KMS-11 (cell line): Measurements from ENCODE around the gene TANGO2.
A peak's percentile ranks its signal among the peaks of the same experiment; 100 is the strongest.

ENCODE experiments used
- H2AFZ ChIP-seq: fragments of 200-600 bp; sonication (generic); 2 replicates; pipeline ENCODE4 v1.6.1; 2016; ENCODE audit warnings: antibody characterized with exemption, mixed run types, low read depth
- H3K27ac ChIP-seq: fragments of 200-600 bp; sonication (generic); 2 replicates; pipeline ENCODE4 v1.6.1; 2016; ENCODE audit warnings: mild to moderate bottlenecking, mixed run types
- H3K27me3 ChIP-seq: fragments of 200-600 bp; sonication (generic); 2 replicates; pipeline ENCODE4 v1.6.1; 2017; ENCODE audit warnings: mild to moderate bottlenecking, low read depth, mixed run types, moderate library complexity; ENCODE audit not compliant: insufficient read depth
- H3K36me3 ChIP-seq: fragments of 200-600 bp; sonication (generic); 2 replicates; pipeline ENCODE4 v1.6.1; 2017; ENCODE audit warnings: mild to moderate bottlenecking, mixed run types; ENCODE audit not compliant: insufficient read depth
- H3K4me1 ChIP-seq: fragments of 200-600 bp; sonication (generic); 2 replicates; pipeline ENCODE4 v1.6.1; 2016; ENCODE audit warnings: mild to moderate bottlenecking, low read depth, mixed run types; ENCODE audit not compliant: poor library complexity, severe bottlenecking
- H3K4me2 ChIP-seq: fragments of 200-600 bp; sonication (generic); 2 replicates; pipeline ENCODE4 v1.7.0; 2016; ENCODE audit warnings: mild to moderate bottlenecking, mixed run types
- H3K4me3 ChIP-seq: fragments of 200-600 bp; sonication (generic); IDR thresholded peaks from 2 replicates; pipeline ENCODE4 v1.6.1; 2017; ENCODE audit warnings: low read depth, low read length, mixed read lengths; ENCODE audit not compliant: insufficient read depth
- H3K79me2 ChIP-seq: fragments of 200-600 bp; sonication (generic); 2 replicates; pipeline ENCODE4 v1.6.1; 2016; ENCODE audit warnings: low read depth, mixed run types; ENCODE audit not compliant: insufficient read depth
- H3K9ac ChIP-seq: fragments of 200-600 bp; sonication (generic); 2 replicates; pipeline ENCODE4 v1.6.1; 2016; ENCODE audit warnings: mild to moderate bottlenecking, mixed run types
- H4K20me1 ChIP-seq: fragments of 200-600 bp; sonication (generic); 2 replicates; pipeline ENCODE4 v1.6.1; 2016; ENCODE audit warnings: mild to moderate bottlenecking, mixed run types; ENCODE audit not compliant: insufficient read depth
- CTCF ChIP-seq: fragments of 200-600 bp; sonication (generic); conservative IDR thresholded peaks from 2 replicates; pipeline ENCODE4 v1.6.1; 2017; ENCODE audit warnings: low read depth, mild to moderate bottlenecking, antibody characterized with exemption, low read length, moderate library complexity, mixed read lengths

TANGO2 gene

DNA sequence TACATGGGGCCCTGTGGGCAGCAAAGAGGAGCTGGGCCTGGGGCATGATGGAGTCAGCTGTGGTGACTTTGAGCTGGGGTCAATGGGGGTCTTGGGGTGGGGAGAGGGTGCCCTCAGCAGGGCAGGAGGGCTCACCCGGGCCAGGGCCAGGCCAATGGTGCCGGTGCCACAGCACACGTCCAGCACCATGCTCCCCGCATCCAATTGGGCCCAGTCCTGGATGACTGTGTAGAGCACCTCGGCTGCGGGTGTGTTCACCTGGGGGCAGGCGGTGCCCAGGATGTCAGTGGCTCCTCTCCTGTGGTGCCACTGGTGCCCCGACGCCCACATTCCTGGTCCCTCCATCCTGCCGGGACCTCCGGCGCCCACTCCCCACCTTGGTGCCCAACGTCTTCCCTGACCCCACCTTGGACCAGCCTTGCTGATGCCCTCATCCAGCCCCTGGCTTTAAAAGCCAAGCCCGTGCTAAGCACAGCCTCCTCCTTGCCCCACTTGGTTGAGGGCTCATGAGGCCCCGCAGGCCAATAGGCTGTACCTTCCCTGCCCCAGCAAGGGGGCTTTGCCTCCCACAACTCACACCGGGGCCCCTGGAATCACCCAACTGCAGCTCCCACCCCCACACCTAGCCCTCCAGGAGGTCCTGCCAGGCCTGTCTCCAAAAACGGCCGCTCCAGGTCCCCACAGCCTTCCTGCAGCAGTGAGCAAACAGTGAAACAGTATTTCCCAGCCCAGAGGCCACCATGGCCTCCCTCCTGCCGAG is 92.8 kb downstream of the TANGO2 start:
- no peak overlapping the region for H3K27ac ChIP-seq
- no peak overlapping the region for H3K4me2 ChIP-seq
- peaks cover 9% of the 10 kb centered on the region for H3K4me1 ChIP-seq
- TF ChIP-seq CTCF: no peak
- no peaks in the 10 kb centered on the region for H3K27me3 ChIP-seq
- no peak overlapping the region for H3K9ac ChIP-seq
- H4K20me1 ChIP-seq: no peaks in the 10 kb centered on the region
- H3K36me3 ChIP-seq: no peaks in the 10 kb centered on the region
- H2AFZ ChIP-seq: no peak overlapping the region
- no peak overlapping the region for H3K4me3 ChIP-seq
- H3K79me2 ChIP-seq: peaks cover 34% of the 10 kb centered on the region

- TF ChIP-seq CTCF: no peak
- H3K4me2 ChIP-seq: peak overlapping the region; percentile 66; the same call in 1 of the 2 replicates
- peaks cover 45% of the 10 kb centered on the region for H3K79me2 ChIP-seq
- no peak overlapping the region for H2AFZ ChIP-seq
- H3K36me3 ChIP-seq: peaks cover 3% of the 10 kb centered on the region; the same call in 1 of the 2 replicates
- no peak overlapping the region for H3K4me3 ChIP-seq
- no peak overlapping the region for H3K27ac ChIP-seq
- no peak overlapping the region for H3K9ac ChIP-seq
- H3K4me1 ChIP-seq: peaks cover 20% of the 10 kb centered on the region
- H3K27me3 ChIP-seq: no peaks in the 10 kb centered on the region
- no peaks in the 10 kb centered on the region for H4K20me1 ChIP-seq
These were observed 93.9 kb downstream of the TANGO2 start for GRCh38 chr22:20114506-20115475.

- Histone ChIP-seq H3K79me2 (peaks cover 55% of the 10 kb centered on the region), H3K4me2 (peak within 1 kb of the TSS; percentile 66), H4K20me1 (no peaks in the 10 kb centered on the region), H3K27ac (peak within 1 kb of the TSS; percentile 81), H3K36me3 (peaks cover 12% of the 10 kb centered on the region; the same call in 1 of the 2 replicates), H2AFZ (peak within 1 kb of the TSS; percentile 60; the same call in 1 of the 2 replicates), H3K9ac (peak within 1 kb of the TSS; percentile 96), H3K4me3 (no peak within 1 kb of the TSS), H3K4me1 (peaks cover 30% of the 10 kb centered on the region), H3K27me3 (no peaks in the 10 kb centered on the region)
- TF ChIP-seq CTCF: no peak
These were observed 94.9 kb downstream of the TANGO2 start, which contains the start of gene RANBP1 for GRCh38 chr22:20115691-20116375. RANBP1 (plus strand) TSS chr22:20116104; CDS start chr22:20116185, 81 bp downstream.

DNA sequence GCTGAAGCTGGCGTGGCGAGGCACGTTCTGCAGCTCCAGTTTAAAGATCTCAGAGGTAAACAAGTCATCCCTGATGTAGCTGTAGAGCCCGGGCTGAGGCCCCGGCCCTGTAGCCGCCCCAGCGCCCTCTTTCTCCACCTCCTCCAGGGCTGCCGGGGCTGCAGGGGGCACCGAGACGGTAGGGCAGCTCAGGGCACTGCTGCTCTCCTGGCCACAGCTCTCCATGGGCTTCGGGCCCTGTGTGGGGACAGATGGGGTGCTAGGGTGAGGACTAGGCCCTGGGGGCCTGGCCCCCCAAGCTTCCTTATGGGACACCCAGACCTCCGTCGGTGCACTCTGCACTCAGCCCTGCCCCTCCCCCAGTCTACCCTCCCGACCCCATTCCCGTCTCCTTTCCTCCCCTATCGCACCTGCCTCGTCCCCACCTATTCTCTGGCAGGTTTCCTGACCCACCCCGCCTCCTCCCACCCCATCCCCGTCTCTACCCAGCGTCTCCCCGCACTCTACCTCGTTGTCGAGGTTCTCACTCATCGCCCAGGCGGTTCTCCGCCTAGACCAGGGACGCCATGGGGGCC is 95.6 kb downstream of the TANGO2 start:
- peak overlapping the region; percentile 96 for H3K9ac ChIP-seq
- TF ChIP-seq CTCF: no peak
- H3K36me3 ChIP-seq: peaks cover 14% of the 10 kb centered on the region; the same call in 1 of the 2 replicates
- H2AFZ ChIP-seq: peak overlapping the region; percentile 60; the same call in 1 of the 2 replicates
- peaks cover 62% of the 10 kb centered on the region for H3K79me2 ChIP-seq
- H3K27ac ChIP-seq: peak overlapping the region; percentile 81
- peak overlapping the region; percentile 66 for H3K4me2 ChIP-seq
- H3K27me3 ChIP-seq: no peaks in the 10 kb centered on the region
- no peak overlapping the region for H3K4me3 ChIP-seq
- H3K4me1 ChIP-seq: peaks cover 34% of the 10 kb centered on the region
- no peaks in the 10 kb centered on the region for H4K20me1 ChIP-seq
